ENCODE measurements around the gene CMC4.

DNA sequence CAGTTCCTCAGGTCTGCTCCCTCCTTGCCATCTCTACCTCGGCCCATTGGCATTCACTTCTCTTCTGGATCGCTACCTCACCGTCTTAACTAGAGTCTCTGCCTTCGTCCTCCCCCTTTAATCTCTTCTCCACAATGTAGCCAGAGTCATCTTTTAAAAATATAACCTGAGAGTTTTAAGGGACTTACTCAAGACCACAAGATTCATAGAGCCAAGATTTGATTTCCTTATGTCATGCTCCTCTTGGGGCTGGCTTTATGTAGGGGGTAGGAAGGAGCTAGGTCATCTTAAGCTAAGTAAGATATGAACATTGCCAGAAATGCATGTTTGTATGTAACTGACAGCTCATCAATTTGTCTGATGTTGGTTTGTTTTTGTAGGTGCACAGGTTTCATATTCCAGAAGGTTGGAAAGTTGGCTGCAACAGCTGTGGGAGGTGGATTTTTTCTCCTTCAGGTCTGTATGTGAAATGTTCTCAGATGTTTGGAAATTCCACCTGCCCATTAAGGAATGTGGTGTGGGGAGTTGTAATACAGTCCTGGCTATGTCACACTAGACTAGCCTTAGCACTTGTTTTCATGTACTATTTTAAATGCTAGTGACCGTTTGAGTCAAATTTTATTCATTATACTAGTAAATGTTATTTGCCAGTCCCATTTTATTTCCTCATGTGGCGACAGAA lies 24.7 kb downstream of the CMC4 start:
- TF ChIP-seq EZH2phosphoT487 (IDR thresholded peaks at IDR 0.05; ENCODE audit: insufficient read depth, low read depth), result no peak
- no peak for TF ChIP-seq EZH2 (IDR thresholded peaks at IDR 0.05; ENCODE audit: insufficient read depth, poor library complexity, severe bottlenecking)
